Left colon (tissue), 2 donors: ENCODE results near the gene SPG21. TPM values are rescaled to one million over a fixed set of nuclear protein-coding genes. Genes with fewer than 3 reads are reported as not detected.

Experiments
- ATAC-seq: fragments of 200-7000 bp; cut with Tn5 transposase; one replicate; pipeline ENCODE4 v1.9.1; 2020; ENCODE audit warnings: mild to moderate bottlenecking, moderate library complexity
- DNase-seq, 2 donors: peaks; one replicate each; pipeline ENCODE4 v3.0.0-alpha.2; 2020
- intact Hi-C, 2 donors: fragments of 100-400 bp; cut with DNase I in 1 of 2; cut with micrococcal nuclease in 1 of 2; formaldehyde crosslinking; loops; one replicate each; pipeline versions ENCODE4 v1.11.2 to v1.14.0; 2022; cut with DNase I, micrococcal nuclease
- total RNA-seq, 2 donors: library from RNA; stranded (reverse); fragmentation: NEBNext Ultra II Directional; extraction: Animal tissue kit (Norgen Biotek cat#: 25700); gene quantifications; one replicate each; pipeline ENCODE4 v1.2.1, GENCODE V29; 2021
- donor health status: DM: no; HTN: no; CAD: no.
- donor health status: DM: yes; HTN: yes; CAD: no.

Gene SPG21
- total RNA-seq, 2 donors from 2014 or later = 51.5 to 63.5 TPM

GRCh38 chr15:64949383-64950186 is 40.1 kb downstream of the SPG21 start:
- peak; percentile 19 for ATAC-seq

GRCh38 chr15:64948916-64949315 is 40.8 kb downstream of the SPG21 start:
- DNase-seq (no peak), ATAC-seq (peak; percentile 16)
- intact Hi-C loops = no loop called here

More at GRCh38 chr15:64949383-64950186, 40.1 kb downstream of the SPG21 start:
- DNase-seq = no peak
- intact Hi-C loops = no loop called here

- ATAC-seq (peak; percentile 8), DNase-seq (no peak)
- intact Hi-C loops = no loop called here
Measured at GRCh38 chr15:64947211-64947610, 42.5 kb downstream of the SPG21 start.

GRCh38 chr15:64944961-64945360 is 44.8 kb downstream of the SPG21 start:
- ATAC-seq = no peak
- intact Hi-C loops = no loop called here
- no peak for DNase-seq

GRCh38 chr15:64943512-64944225 is 46.0 kb downstream of the SPG21 start:
- intact Hi-C loops = no loop called here
- ATAC-seq = no peak

GRCh38 chr15:64942356-64942755 is 47.4 kb downstream of the SPG21 start:
- no peak for DNase-seq
- intact Hi-C loops = no loop called here

More at GRCh38 chr15:64943512-64944225, 46.0 kb downstream of the SPG21 start:
- DNase-seq = no peak

GRCh38 chr15:64938192-64938591 is 51.5 kb downstream of the SPG21 start:
- intact Hi-C loops = no loop called here
- DNase-seq (no peak), ATAC-seq (no peak)

More at GRCh38 chr15:64942356-64942755, 47.4 kb downstream of the SPG21 start:
- no peak for ATAC-seq

- DNase-seq = no peak
- intact Hi-C loops = no loop called here
- ATAC-seq = no peak
Measured at GRCh38 chr15:64934023-64934422, 55.7 kb downstream of the SPG21 start.

- intact Hi-C loops = no loop called here
- ATAC-seq = no peak
- no peak for DNase-seq
Measured at GRCh38 chr15:64931381-64931780, 58.3 kb downstream of the SPG21 start.

GRCh38 chr15:64930778-64931371 is 58.8 kb downstream of the SPG21 start:
- ATAC-seq = no peak
- no peak for DNase-seq
- intact Hi-C loops = no loop called here

- intact Hi-C loops = no loop called here
- ATAC-seq = no peak
- no peak for DNase-seq
Measured at GRCh38 chr15:64930019-64930652, 59.6 kb downstream of the SPG21 start.

- DNase-seq (no peak), ATAC-seq (no peak)
- intact Hi-C loops = no loop called here
Measured at GRCh38 chr15:64928626-64929220, 61.0 kb downstream of the SPG21 start.

- intact Hi-C loops = no loop called here
- DNase-seq (no peak), ATAC-seq (no peak)
Measured at GRCh38 chr15:64926661-64927060, 63.1 kb downstream of the SPG21 start.

GRCh38 chr15:64925335-64926330 is 64.1 kb downstream of the SPG21 start:
- no peak for ATAC-seq
- intact Hi-C loops = no loop called here
- no peak for DNase-seq

GRCh38 chr15:64923546-64923945 is 66.2 kb downstream of the SPG21 start:
- intact Hi-C loops = no loop called here
- no peak for DNase-seq
- ATAC-seq = no peak

GRCh38 chr15:64921711-64922110 is 68.0 kb downstream of the SPG21 start:
- ATAC-seq = no peak
- intact Hi-C loops = no loop called here
- DNase-seq = no peak

- no peak for DNase-seq
- ATAC-seq = no peak
- intact Hi-C loops = no loop called here
Measured at GRCh38 chr15:64919721-64920120, 70.0 kb downstream of the SPG21 start.

GRCh38 chr15:64917211-64917610 is 72.5 kb downstream of the SPG21 start:
- no peak for ATAC-seq
- DNase-seq = no peak
- intact Hi-C loops = no loop called here
